ENCODE data around the gene PGD. TPM values are rescaled to one million over a fixed set of nuclear protein-coding genes. Genes with fewer than 3 reads are reported as not detected.

Gene PGD
- polyA plus RNA-seq, 1 donor (not counting 4 experiments of a cell fraction or from before 2014, with no cell fraction given), result 104 TPM

DNA sequence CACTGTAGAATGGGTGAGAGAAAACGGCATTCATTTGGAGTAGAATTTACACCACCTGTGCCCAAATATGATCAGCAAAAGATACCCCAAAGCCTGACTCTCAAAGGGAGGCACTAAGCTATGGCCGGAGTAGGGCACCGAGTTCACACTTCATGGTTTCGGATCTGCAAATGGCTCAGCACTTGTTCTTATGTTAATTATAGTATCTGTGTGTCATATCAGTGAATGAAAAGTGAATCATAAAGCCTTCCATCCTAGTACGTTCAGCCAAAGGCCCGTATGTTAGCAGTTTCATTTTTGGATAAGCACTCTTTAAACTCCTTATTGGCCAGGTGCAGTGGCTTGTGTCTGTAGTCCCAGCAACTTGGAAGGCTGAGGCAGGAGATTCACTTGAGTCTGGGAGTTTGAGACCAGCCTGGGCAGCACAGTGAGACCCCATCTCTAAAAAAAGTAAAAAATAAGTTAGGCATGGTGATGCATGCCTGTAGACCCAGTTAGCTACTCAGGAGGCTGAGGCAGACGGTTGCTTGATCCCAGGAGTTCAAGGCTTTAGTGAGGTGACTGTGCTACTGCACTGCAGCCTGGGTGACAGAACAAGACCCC lies 46.0 kb downstream of the PGD start:
- no peaks in the 10 kb centered on the region for H3K27me3 ChIP-seq (ENCODE audit: control insufficient read depth, extremely low read depth, insufficient read depth, low read length)
- H3K27ac ChIP-seq (ENCODE audit: control insufficient read depth, insufficient read depth, low read length), result peak overlapping the region; percentile 90
- DNase-seq (ENCODE audit: low read depth, low spot score) (no peak), FAIRE-seq (no peak)
- H3K9me3 ChIP-seq (ENCODE audit: control insufficient read depth, low read depth, low read length), result no peaks in the 10 kb centered on the region
- peaks cover 13% of the 10 kb centered on the region for H3K4me1 ChIP-seq (ENCODE audit: control insufficient read depth, extremely low read depth, insufficient read depth, low read length)
- no peaks in the 10 kb centered on the region for H3K9me1 ChIP-seq (ENCODE audit: control insufficient read depth, extremely low read depth, insufficient read depth, low read length)
- H3K9ac ChIP-seq (ENCODE audit: control insufficient read depth, extremely low read depth, insufficient read depth, low read length), result peak overlapping the region; percentile 71
- H3K4me2 ChIP-seq (ENCODE audit: control insufficient read depth, extremely low read depth, insufficient read depth, low read depth, low read length), result peak overlapping the region; percentile 70
- H4K20me1 ChIP-seq (ENCODE audit: control insufficient read depth, extremely low read depth, insufficient read depth, low read length), result no peaks in the 10 kb centered on the region
- peak overlapping the region; percentile 19 for H2AFZ ChIP-seq (ENCODE audit: control insufficient read depth, low read length)
- dilution Hi-C loops (cut with MboI; ENCODE audit: extremely low pct_ligation_motif_present, low sequenced_read_pairs), result no loop called here
- H3K79me2 ChIP-seq (ENCODE audit: control insufficient read depth, insufficient read depth, low read length), result no peaks in the 10 kb centered on the region
- peak overlapping the region in 1 of 3 experiments; percentile 59 for H3K4me3 ChIP-seq (ENCODE audit: control insufficient read depth in 2 of 3, extremely low read depth in 1 of 3, insufficient read depth in 2 of 3, low read depth in 1 of 3, low read length in 3 of 3)
- TF ChIP-seq, protein P1, sequence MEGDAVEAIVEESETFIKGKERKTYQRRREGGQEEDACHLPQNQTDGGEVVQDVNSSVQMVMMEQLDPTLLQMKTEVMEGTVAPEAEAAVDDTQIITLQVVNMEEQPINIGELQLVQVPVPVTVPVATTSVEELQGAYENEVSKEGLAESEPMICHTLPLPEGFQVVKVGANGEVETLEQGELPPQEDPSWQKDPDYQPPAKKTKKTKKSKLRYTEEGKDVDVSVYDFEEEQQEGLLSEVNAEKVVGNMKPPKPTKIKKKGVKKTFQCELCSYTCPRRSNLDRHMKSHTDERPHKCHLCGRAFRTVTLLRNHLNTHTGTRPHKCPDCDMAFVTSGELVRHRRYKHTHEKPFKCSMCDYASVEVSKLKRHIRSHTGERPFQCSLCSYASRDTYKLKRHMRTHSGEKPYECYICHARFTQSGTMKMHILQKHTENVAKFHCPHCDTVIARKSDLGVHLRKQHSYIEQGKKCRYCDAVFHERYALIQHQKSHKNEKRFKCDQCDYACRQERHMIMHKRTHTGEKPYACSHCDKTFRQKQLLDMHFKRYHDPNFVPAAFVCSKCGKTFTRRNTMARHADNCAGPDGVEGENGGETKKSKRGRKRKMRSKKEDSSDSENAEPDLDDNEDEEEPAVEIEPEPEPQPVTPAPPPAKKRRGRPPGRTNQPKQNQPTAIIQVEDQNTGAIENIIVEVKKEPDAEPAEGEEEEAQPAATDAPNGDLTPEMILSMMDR (optimal IDR thresholded peaks at IDR 0.05 in 1 of 3, IDR thresholded peaks at IDR 0.05 in 1 of 3, conservative IDR thresholded peaks at IDR 0.05 in 1 of 3; ENCODE audit: extremely low read depth in 1 of 3, insufficient read depth in 2 of 3, low read length in 3 of 3), result no peak
- TF ChIP-seq EZH2 (IDR thresholded peaks at IDR 0.05; ENCODE audit: low read length), result no peak
- no peaks in the 10 kb centered on the region for H3K36me3 ChIP-seq (ENCODE audit: control insufficient read depth in 2 of 2, extremely low read depth in 1 of 2, insufficient read depth in 2 of 2, low read length in 2 of 2)

DNA sequence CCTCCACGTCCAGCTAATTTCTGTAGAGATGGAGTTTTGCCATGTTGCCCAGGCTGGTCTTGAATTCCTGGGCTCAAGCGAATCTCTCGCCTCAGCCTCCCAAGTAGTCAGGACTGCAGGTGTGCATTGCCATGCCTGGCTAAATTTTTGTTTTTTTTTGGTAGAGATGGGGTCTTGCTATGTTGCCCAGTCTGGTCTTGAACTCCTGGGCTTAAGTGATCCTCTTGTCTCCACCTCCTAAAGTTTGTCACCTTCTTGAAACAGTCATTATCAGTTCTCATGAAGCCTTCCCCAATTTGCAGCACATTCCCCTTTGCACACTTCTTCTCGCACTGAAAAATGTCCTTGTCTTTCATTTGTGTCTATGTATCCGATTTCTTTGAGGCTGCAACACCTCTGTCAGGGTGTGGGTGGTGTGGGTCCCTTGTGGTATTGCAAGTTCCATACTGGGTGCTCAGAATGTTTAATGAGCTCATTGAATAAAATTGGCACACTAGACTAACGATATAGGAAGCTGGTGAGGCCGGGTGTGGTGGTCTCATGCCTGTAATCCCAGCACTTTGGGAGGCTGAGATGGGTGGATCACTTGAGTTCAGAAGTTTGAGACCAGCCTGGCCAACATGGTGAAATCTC lies 48.0 kb downstream of the PGD start:
- H3K36me3 ChIP-seq (ENCODE audit: control insufficient read depth in 2 of 2, extremely low read depth in 1 of 2, insufficient read depth in 2 of 2, low read length in 2 of 2), result no peaks in the 10 kb centered on the region
- H3K4me1 ChIP-seq (ENCODE audit: control insufficient read depth, extremely low read depth, insufficient read depth, low read length), result peaks cover 25% of the 10 kb centered on the region
- H3K27ac ChIP-seq (ENCODE audit: control insufficient read depth, insufficient read depth, low read length), result no peak overlapping the region
- H3K79me2 ChIP-seq (ENCODE audit: control insufficient read depth, insufficient read depth, low read length), result no peaks in the 10 kb centered on the region
- TF ChIP-seq, protein P1 (optimal IDR thresholded peaks at IDR 0.05 in 1 of 3, IDR thresholded peaks at IDR 0.05 in 1 of 3, conservative IDR thresholded peaks at IDR 0.05 in 1 of 3; ENCODE audit: extremely low read depth in 1 of 3, insufficient read depth in 2 of 3, low read length in 3 of 3), result no peak
- TF ChIP-seq EZH2 (IDR thresholded peaks at IDR 0.05; ENCODE audit: low read length), result no peak
- H3K4me3 ChIP-seq (ENCODE audit: control insufficient read depth in 2 of 3, extremely low read depth in 1 of 3, insufficient read depth in 2 of 3, low read depth in 1 of 3, low read length in 3 of 3), result no peak overlapping the region
- H2AFZ ChIP-seq (ENCODE audit: control insufficient read depth, low read length), result no peak overlapping the region
- FAIRE-seq, result no peak
- no peak overlapping the region for H3K9ac ChIP-seq (ENCODE audit: control insufficient read depth, extremely low read depth, insufficient read depth, low read length)
- no peaks in the 10 kb centered on the region for H3K9me1 ChIP-seq (ENCODE audit: control insufficient read depth, extremely low read depth, insufficient read depth, low read length)
- no peaks in the 10 kb centered on the region for H4K20me1 ChIP-seq (ENCODE audit: control insufficient read depth, extremely low read depth, insufficient read depth, low read length)
- dilution Hi-C loops (cut with MboI; ENCODE audit: extremely low pct_ligation_motif_present, low sequenced_read_pairs), result no loop called here
- no peaks in the 10 kb centered on the region for H3K9me3 ChIP-seq (ENCODE audit: control insufficient read depth, low read depth, low read length)
- no peak for DNase-seq (ENCODE audit: low read depth, low spot score)
- no peak overlapping the region for H3K4me2 ChIP-seq (ENCODE audit: control insufficient read depth, extremely low read depth, insufficient read depth, low read depth, low read length)
- H3K27me3 ChIP-seq (ENCODE audit: control insufficient read depth, extremely low read depth, insufficient read depth, low read length), result no peaks in the 10 kb centered on the region
